GM21576 (cell line): ENCODE data around the gene CREG2.

ENCODE experiments used
- ATAC-seq: cut with Tn5 transposase; IDR thresholded peaks from one replicate; pipeline ENCODE4 v1.9.1; 2021; ENCODE audit warnings: mild to moderate bottlenecking, moderate library complexity; ENCODE audit not compliant: unreplicated experiment

Gene CREG2

GRCh38 chr2:101310834-101311695, 76.2 kb downstream of the CREG2 start:
- ATAC-seq: no peak

GRCh38 chr2:101310090-101310833, 77.0 kb downstream of the CREG2 start:
- ATAC-seq: no peak

- ATAC-seq: peak; percentile 48
Observed at GRCh38 chr2:101308432-101309210, 78.7 kb downstream of the CREG2 start, which contains the start of gene RNF149. TSS of gene RNF149 (minus strand) at chr2:101308701. CDS start at chr2:101308588, 113 bp downstream.

GRCh38 chr2:101307950-101308431, 79.3 kb downstream of the CREG2 start:
- ATAC-seq: peak; percentile 7

- no peak for ATAC-seq
Observed at GRCh38 chr2:101307503-101307902, 79.8 kb downstream of the CREG2 start.

- no peak for ATAC-seq
Observed at GRCh38 chr2:101306410-101306809, 80.9 kb downstream of the CREG2 start.

GRCh38 chr2:101305492-101306078, 81.7 kb downstream of the CREG2 start:
- ATAC-seq: no peak

GRCh38 chr2:101305035-101305434, 82.3 kb downstream of the CREG2 start:
- no peak for ATAC-seq

GRCh38 chr2:101303688-101304087, 83.6 kb downstream of the CREG2 start:
- no peak for ATAC-seq

- ATAC-seq: no peak
Observed at GRCh38 chr2:101302016-101302415, 85.3 kb downstream of the CREG2 start.

GRCh38 chr2:101300836-101301235, 86.5 kb downstream of the CREG2 start:
- no peak for ATAC-seq

- ATAC-seq: no peak
Observed at GRCh38 chr2:101300164-101300563, 87.1 kb downstream of the CREG2 start.

GRCh38 chr2:101299604-101300003, 87.7 kb downstream of the CREG2 start:
- no peak for ATAC-seq

- ATAC-seq: no peak
Observed at GRCh38 chr2:101297383-101297782, 89.9 kb downstream of the CREG2 start.

- no peak for ATAC-seq
Observed at GRCh38 chr2:101296371-101296770, 90.9 kb downstream of the CREG2 start.

- ATAC-seq: no peak
Observed at GRCh38 chr2:101295895-101296294, 91.4 kb downstream of the CREG2 start.
